Measurements from ENCODE around the gene CTTN.
"Not testable (repeated sequence)": the region's sequence is repeated elsewhere in the genome, so short reads cannot be mapped to it uniquely, and the experiment has no call there.

DNA sequence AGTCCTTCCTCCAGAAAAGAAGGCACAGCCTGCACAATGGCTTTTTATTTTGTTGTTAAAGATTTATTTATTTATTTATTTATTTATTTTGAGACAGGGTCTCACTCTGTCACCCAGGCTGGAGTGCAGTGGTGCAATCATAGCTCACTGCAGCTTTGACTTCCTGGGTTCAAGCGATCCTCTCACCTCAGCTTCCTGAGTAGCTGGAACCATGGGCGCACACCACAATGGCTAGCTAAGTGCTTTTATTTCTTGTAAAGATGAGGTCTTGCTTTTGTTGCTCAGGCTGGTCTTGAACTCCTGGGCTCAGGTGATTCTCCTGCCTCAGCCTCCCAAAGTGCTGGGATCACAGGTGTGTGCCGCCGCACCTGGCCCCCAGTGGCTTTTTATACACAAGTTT, 10.0 kb downstream of the CTTN start:
- TF ChIP-seq TAF1 (IDR thresholded peaks at IDR 0.05; ENCODE audit: control insufficient read depth, extremely low read depth, insufficient read depth, low read length, severe bottlenecking); KAT7 (CRISPR knock-in tag; IDR thresholded peaks at IDR 0.05; ENCODE audit: borderline replicate concordance); ZC3H11A (IDR thresholded peaks at IDR 0.05; ENCODE audit: low read depth, low read length): not testable (repeated sequence)

Data from K562 (cell line).